C4-2B (cell line): ENCODE measurements around the gene C5orf47.

Experiments used
- ZFX ChIP-seq: fragments of 450-650 bp; IDR thresholded peaks from 2 replicates; pipeline ENCODE4 v1.6.1; 2017
- TF ChIP-seq, protein P1 (sequence below): fragments of 450-650 bp; conservative IDR thresholded peaks from 2 replicates; pipeline ENCODE4 v1.5.1; 2017; ENCODE audit warnings: mild to moderate bottlenecking

GRCh38 chr5:173968154-173968797, 20.7 kb upstream of the C5orf47 start:
- TF ChIP-seq, protein P1, sequence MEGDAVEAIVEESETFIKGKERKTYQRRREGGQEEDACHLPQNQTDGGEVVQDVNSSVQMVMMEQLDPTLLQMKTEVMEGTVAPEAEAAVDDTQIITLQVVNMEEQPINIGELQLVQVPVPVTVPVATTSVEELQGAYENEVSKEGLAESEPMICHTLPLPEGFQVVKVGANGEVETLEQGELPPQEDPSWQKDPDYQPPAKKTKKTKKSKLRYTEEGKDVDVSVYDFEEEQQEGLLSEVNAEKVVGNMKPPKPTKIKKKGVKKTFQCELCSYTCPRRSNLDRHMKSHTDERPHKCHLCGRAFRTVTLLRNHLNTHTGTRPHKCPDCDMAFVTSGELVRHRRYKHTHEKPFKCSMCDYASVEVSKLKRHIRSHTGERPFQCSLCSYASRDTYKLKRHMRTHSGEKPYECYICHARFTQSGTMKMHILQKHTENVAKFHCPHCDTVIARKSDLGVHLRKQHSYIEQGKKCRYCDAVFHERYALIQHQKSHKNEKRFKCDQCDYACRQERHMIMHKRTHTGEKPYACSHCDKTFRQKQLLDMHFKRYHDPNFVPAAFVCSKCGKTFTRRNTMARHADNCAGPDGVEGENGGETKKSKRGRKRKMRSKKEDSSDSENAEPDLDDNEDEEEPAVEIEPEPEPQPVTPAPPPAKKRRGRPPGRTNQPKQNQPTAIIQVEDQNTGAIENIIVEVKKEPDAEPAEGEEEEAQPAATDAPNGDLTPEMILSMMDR, result no peak
- no peak for TF ChIP-seq ZFX
